Lower lobe of right lung (tissue), 2 donors: Measurements from ENCODE around the gene TLL2. TPM values are rescaled to one million over a fixed set of nuclear protein-coding genes. Genes with fewer than 3 reads are reported as not detected.

ENCODE experiments used
- ATAC-seq, 2 donors: fragments of 200-7000 bp; cut with Tn5 transposase; one replicate each; pipeline ENCODE4 v1.9.1; 2020 to 2022; ENCODE audit warnings: mild to moderate bottlenecking in 2 of 2, moderate library complexity in 2 of 2
- DNase-seq: peaks from one replicate; pipeline ENCODE4 v3.0.0-alpha.2; 2020
- H3K27ac ChIP-seq: fragments of 200-600 bp; one replicate; pipeline ENCODE4 v1.8.0; 2022
- H3K27me3 ChIP-seq: fragments of 200-600 bp; one replicate; pipeline ENCODE4 v1.8.0; 2022; ENCODE audit warnings: low read depth
- H3K36me3 ChIP-seq: fragments of 200-600 bp; one replicate; pipeline ENCODE4 v1.8.0; 2022; ENCODE audit warnings: mild to moderate bottlenecking
- H3K4me1 ChIP-seq: fragments of 200-600 bp; one replicate; pipeline ENCODE4 v1.8.0; 2022
- H3K4me3 ChIP-seq: fragments of 200-600 bp; one replicate; pipeline ENCODE4 v1.8.0; 2022; ENCODE audit warnings: mild to moderate bottlenecking
- H3K9me3 ChIP-seq: fragments of 200-600 bp; one replicate; pipeline ENCODE4 v1.8.0; 2022
- CTCF ChIP-seq: fragments of 200-600 bp; IDR thresholded peaks from one replicate; pipeline ENCODE4 v1.8.0; 2022; ENCODE audit warnings: antibody characterized with exemption, mild to moderate bottlenecking
- intact Hi-C: fragments of 100-400 bp; cut with DNase I; formaldehyde crosslinking; loops from one replicate; pipeline ENCODE4 v1.11.0; 2022
- total RNA-seq: library from RNA; stranded (reverse); fragmentation: NEBNext Ultra II Directional; extraction: Animal tissue kit (Norgen Biotek cat#: 25700); gene quantifications from one replicate; pipeline ENCODE4 v1.2.1, GENCODE V29; 2021
- donor health status: DM: no; HTN: yes; CAD: no; lungs with severe emphysema.

TLL2 gene
- total RNA-seq, 1 donor from 2014 or later, result not detected

GRCh38 chr10:96419351-96419750 is 94.4 kb downstream of the TLL2 start:
- no peak for ATAC-seq
- TF ChIP-seq CTCF, result no peak
- intact Hi-C loops, result no loop called here

GRCh38 chr10:96418582-96418981 is 95.1 kb downstream of the TLL2 start:
- peaks cover 4% of the 10 kb centered on the region for H3K27me3 ChIP-seq
- TF ChIP-seq CTCF, result no peak
- H3K36me3 ChIP-seq, result no peaks in the 10 kb centered on the region
- no peak overlapping the region for H3K4me3 ChIP-seq
- H3K27ac ChIP-seq, result no peak overlapping the region
- ATAC-seq (no peak), DNase-seq (no peak)
- H3K9me3 ChIP-seq, result no peaks in the 10 kb centered on the region
- intact Hi-C loops, result no loop called here
- H3K4me1 ChIP-seq, result peaks cover 6% of the 10 kb centered on the region

More at GRCh38 chr10:96419351-96419750, 94.4 kb downstream of the TLL2 start:
- DNase-seq, result no peak
- no peaks in the 10 kb centered on the region for H3K36me3 ChIP-seq
- H3K27me3 ChIP-seq, result peaks cover 4% of the 10 kb centered on the region
- no peak overlapping the region for H3K4me3 ChIP-seq
- no peaks in the 10 kb centered on the region for H3K9me3 ChIP-seq
- H3K4me1 ChIP-seq, result peaks cover 6% of the 10 kb centered on the region
- H3K27ac ChIP-seq, result no peak overlapping the region

- ATAC-seq, result no peak
- H3K4me1 ChIP-seq, result peaks cover 6% of the 10 kb centered on the region
These were observed 96.3 kb downstream of the TLL2 start for GRCh38 chr10:96417441-96417840.

GRCh38 chr10:96416643-96417042 is 97.1 kb downstream of the TLL2 start:
- intact Hi-C loops, result no loop called here
- peak; percentile 26 to 72 for ATAC-seq
- no peak for TF ChIP-seq CTCF
- Histone ChIP-seq H3K27me3 (peaks cover 4% of the 10 kb centered on the region), H3K36me3 (no peaks in the 10 kb centered on the region), H3K4me3 (no peak overlapping the region), H3K9me3 (no peaks in the 10 kb centered on the region), H3K27ac (no peak overlapping the region), H3K4me1 (peaks cover 6% of the 10 kb centered on the region)
- no peak for DNase-seq

More at GRCh38 chr10:96417441-96417840, 96.3 kb downstream of the TLL2 start:
- Histone ChIP-seq H3K27me3 (peaks cover 4% of the 10 kb centered on the region), H3K36me3 (no peaks in the 10 kb centered on the region), H3K4me3 (no peak overlapping the region), H3K9me3 (no peaks in the 10 kb centered on the region), H3K27ac (no peak overlapping the region)
- DNase-seq, result no peak
- TF ChIP-seq CTCF, result no peak
- intact Hi-C loops, result no loop called here

GRCh38 chr10:96415891-96416554 is 97.7 kb downstream of the TLL2 start:
- Histone ChIP-seq H3K4me1 (peaks cover 6% of the 10 kb centered on the region), H3K4me3 (no peak overlapping the region), H3K9me3 (no peaks in the 10 kb centered on the region), H3K36me3 (no peaks in the 10 kb centered on the region), H3K27ac (no peak overlapping the region), H3K27me3 (peaks cover 4% of the 10 kb centered on the region)
- TF ChIP-seq CTCF, result no peak
- DNase-seq (no peak), ATAC-seq (peak in 1 of 2 donors; percentile 6)
- intact Hi-C loops, result no loop called here
